Heart left ventricle (tissue), 13 donors: ENCODE data around the gene KCNQ1.

Source experiments
- POLR2A ChIP-seq, 2 donors: fragments of 450-650 bp; IDR thresholded peaks; one replicate each; pipeline ENCODE4 v1.6.1; 2017; ENCODE audit warnings: antibody characterized with exemption in 2 of 2, mild to moderate bottlenecking in 2 of 2, moderate library complexity in 2 of 2
- TF ChIP-seq, protein P1 (sequence below), 12 donors: fragments of 200-600 bp; sonication (generic) in 4 of 12; IDR thresholded peaks; one replicate each; pipeline versions ENCODE4 v1.5.0 to v1.8.0; 2018 to 2022; ENCODE audit warnings: antibody characterized with exemption in 12 of 12, mild to moderate bottlenecking in 5 of 12
- donor health status: ischemic (EF 13 %, LVEDD 7.1; RV severe dilation, severe dysfunction).
- donor health status: DM: no; HTN: yes; CAD: no.
- donor health status: DM: no; HTN: no; CAD: no.
- donor health status: ischemic (EF 25% LVEDD 6.9; RV normal size, moderate dysfunction).
- donor health status: ischemic (EF 25% LVEDD 5.7; RV mildly dilated, moderate dysfunction).
- donor health status: ischemic (EF 35%, LVEDD 5.7; RV mildly dilated, moderate dysfunction).
- donor health status: nonischemic (EF 11% LVEDD 7.7; RV severe dilation, severe dysfunction).
- donor health status: DM: yes; HTN: yes; CAD: no.
- donor health status: PGD.
- donor health status: ischemic (EF 29% LVEDD 5.4; RV normal size, mild dysfunction).
- donor health status: nonischemic (EF 23%, LVEDD 6.1; RV moderate dilation, normal function).

GRCh38 chr11:2415601-2416380, 29.0 kb upstream of the KCNQ1 start:
- TF ChIP-seq, protein P1, sequence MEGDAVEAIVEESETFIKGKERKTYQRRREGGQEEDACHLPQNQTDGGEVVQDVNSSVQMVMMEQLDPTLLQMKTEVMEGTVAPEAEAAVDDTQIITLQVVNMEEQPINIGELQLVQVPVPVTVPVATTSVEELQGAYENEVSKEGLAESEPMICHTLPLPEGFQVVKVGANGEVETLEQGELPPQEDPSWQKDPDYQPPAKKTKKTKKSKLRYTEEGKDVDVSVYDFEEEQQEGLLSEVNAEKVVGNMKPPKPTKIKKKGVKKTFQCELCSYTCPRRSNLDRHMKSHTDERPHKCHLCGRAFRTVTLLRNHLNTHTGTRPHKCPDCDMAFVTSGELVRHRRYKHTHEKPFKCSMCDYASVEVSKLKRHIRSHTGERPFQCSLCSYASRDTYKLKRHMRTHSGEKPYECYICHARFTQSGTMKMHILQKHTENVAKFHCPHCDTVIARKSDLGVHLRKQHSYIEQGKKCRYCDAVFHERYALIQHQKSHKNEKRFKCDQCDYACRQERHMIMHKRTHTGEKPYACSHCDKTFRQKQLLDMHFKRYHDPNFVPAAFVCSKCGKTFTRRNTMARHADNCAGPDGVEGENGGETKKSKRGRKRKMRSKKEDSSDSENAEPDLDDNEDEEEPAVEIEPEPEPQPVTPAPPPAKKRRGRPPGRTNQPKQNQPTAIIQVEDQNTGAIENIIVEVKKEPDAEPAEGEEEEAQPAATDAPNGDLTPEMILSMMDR (IDR thresholded peaks at IDR 0.05): no peak
- TF ChIP-seq POLR2A (IDR thresholded peaks at IDR 0.05): no peak
